GM18867 (cell line): ENCODE data around the gene CDYL.
A peak's percentile ranks its signal among the peaks of the same experiment; 100 is the strongest.

Experiments
- ATAC-seq: cut with Tn5 transposase; IDR thresholded peaks from one replicate; pipeline ENCODE4 v1.9.1; 2021; ENCODE audit warnings: mild to moderate bottlenecking, moderate library complexity; ENCODE audit not compliant: unreplicated experiment

CDYL gene

DNA sequence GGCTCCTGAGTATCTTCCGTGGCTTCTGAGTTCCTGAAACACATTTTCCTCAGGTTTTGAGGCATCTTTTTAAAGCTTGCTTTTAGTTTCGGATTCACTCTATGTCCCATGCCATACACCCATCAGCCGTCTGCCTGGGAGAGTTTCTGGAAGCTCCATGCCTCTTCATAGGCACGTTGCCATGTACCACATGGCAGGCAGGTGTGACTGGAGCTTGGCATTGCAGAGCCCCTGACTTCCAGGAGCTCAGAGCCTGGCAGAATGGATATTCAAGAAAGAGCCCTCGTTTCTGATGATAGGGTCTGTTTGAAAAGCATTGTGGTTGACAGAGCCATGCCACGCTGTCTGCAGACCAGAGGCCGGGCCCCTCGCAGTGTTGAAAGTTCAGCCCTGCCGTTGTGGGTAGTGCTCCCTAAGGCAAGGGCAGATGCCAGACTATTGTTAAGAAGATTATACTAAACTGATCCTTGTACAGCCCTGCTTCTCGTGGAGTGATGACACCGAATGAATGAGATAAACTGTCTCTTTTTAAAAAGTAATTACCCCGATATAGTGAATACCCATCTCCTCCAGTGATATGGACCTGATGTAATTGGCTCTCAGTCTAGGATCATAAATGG lies 127.7 kb downstream of the CDYL start:
- no peak for ATAC-seq

DNA sequence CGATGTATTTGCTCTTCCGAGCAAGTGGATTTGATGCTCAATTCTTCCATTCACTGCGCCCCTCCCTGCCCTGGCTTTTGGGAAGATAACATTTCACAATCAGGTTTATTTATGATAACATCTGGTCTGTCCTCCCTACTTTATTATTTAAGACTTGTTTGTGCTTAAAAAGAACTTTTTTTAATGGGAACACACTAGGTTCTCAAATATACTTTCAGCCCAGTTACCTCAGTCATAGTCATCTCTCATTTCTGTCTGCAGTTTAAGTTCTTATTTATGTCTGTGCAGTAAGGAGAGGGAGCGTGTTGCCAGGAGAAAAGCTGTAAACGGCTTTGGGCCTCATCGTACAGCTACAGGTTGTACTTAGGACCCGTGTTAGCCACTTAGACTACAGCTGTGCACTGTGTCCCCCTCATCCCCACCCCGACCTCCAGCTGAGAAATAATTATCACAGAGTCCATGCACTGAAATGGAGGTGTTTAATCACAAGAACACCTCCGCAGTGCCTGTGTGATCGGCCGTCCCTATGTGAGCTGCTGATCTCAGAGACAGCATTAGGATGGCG lies 128.3 kb downstream of the CDYL start:
- ATAC-seq: no peak

DNA sequence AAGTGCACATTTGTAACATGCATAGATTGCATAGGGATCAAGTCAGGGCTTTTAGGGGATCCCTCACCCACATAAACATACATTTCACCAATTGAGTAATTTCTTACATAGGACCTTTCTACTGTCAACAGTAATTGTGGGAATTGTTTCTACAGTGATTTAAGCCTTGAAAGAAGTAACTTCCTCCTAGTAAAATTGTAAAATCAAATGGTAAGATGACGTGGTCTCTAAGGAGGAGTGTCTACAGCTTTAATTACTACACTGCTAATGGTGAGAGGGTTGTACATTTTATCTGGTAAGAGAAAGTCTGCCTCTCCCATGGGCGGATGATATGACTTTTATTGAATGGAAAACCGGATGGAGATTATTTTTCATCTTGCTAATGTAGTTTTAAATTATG lies 129.6 kb downstream of the CDYL start:
- no peak for ATAC-seq

DNA sequence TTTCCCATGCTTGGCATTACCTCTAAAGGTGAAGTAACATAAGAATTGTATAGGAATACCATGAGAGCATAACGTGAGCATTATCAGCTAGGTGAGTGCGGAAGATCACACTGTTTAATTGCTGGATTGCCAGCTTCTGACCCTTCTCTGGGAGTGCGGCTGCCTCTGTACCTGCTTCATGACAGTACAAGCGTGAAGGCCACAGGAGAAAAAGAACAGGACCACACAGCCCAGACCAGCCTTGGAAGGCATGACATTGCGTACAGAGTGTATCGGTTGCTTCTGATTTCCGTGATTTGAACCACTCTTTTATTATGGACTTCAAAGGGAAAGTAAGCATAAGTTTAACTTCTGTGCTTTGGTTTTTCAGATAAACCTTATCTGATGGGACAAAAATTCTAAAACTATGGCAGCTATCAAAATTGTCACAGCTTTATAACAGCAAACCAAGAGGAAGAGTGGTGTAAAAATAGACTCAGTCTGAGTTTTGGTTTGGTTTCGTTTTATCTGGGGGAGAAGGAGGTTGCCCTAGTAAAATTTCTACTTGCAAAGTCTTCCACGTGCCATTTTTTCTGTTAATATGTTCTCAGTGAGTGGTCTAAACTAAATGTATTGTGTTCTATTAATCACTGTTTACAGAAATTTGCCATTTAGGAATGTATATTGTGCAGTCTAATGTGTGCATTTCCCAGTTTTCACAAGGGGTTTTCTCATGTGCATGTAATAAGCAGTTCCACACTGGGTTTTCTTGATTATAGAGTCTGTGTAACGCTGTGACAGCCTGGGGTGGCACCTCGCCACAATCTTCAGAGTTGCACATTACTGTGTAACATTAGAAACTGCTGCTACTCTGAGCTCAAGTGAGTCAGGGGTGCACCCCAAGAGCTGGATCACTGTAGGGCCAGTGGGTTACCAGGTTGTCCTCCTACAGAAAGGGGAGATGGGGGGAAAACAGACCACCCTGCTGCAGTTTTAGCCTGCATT lies 130.4 kb downstream of the CDYL start:
- ATAC-seq: peak; percentile 35

DNA sequence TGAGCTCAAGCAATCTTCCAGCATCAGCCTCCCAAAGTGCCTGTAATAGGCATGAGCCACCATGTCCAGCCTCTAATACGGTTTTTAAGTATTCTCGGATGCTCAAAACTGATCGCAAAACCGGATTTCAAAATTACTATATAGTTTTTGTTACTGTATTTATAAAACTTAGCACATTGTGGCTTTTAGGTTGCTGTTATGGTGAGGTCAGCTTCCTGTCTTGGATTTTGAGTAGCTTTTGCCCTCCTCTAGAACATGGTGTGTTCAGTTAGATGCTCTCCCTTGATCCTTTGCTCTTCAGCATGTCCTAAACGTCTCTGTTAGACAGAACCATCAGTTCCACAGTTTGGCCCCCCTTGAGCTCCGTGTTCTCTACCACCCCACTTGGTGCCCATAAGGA lies 131.4 kb downstream of the CDYL start:
- ATAC-seq: peak; percentile 60

DNA sequence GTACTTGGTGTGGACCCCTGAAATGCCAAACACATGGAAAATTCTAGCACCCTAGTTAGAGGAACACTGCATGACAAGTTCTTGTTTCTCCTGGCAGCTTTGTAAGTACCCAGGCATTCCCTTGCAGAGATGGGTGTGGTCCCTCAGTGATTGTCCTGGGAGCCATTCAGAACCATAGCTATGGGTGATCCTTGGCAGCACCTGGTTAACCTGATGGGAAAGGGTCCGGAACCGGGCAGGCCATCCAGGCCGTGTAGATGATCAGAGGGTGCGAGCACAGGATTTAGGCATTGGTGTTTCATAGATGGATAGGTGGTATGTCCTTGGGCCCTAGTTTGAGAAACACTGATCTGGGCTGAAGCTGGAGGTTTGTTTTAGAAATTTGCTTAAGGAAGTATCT lies 131.9 kb downstream of the CDYL start:
- ATAC-seq: no peak

DNA sequence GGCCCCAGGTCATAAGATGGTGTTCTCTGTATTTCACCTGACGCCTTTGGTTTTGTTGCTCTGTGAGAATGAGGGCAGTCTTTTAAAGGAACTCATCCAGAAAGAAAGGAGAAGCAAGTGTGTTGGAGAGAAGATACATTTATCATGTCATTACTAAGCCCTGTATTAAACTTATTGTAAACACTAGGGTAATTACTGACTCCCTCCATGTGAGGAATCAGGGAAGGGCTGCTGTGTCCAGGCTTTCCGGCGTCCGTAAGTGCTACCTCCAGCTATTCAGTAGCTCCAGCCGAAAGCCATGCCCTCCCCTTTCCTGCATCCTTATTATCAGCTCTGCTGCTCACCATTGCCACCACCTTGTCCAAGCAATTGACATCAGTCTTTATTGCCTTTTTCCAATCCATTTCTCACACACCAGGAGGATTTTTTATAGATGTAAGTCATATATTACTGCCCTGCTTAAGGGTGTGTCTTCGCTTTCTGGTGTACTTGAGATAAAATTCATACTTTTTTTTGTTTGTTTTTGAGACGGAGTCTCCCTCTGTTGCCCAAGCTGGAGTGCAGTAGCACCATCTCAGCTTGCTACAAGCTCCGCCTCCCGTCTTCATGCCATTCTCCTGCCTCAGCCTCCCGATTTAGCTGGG lies 133.0 kb downstream of the CDYL start:
- ATAC-seq: no peak

DNA sequence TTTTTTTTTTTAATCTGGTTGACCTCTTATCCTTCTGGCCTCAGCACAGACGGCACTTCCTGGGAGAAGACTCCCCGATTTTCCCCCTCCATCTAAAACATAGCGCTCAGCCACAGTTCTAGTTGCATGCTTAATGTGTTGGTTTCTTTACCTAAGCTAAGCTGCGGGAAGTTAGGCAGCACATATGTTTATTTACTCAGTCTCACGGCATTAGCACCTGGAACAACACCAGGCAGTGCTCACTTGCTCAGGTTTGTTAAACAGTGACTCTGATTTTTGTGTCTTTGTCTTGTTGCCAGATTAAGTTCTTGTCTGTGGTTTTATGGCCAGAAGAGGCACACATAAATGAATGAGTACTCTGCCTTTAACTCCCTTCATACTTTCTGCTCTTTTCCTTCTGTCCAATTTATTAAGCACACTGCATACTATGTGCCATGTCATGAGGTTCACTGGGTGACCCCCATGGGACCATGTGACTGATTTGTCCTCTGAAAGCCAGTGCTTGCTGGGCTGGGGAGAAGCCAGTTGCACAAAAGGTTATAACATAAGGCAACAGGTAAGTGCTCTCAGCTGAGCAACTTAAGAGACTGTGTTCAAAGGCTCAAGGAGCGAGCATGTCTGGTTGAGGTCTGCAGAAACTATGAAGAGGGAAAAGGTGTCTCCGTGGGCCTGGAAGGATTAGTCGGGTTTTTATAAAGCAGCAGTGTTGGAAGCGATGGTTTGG lies 134.0 kb downstream of the CDYL start:
- ATAC-seq: no peak

DNA sequence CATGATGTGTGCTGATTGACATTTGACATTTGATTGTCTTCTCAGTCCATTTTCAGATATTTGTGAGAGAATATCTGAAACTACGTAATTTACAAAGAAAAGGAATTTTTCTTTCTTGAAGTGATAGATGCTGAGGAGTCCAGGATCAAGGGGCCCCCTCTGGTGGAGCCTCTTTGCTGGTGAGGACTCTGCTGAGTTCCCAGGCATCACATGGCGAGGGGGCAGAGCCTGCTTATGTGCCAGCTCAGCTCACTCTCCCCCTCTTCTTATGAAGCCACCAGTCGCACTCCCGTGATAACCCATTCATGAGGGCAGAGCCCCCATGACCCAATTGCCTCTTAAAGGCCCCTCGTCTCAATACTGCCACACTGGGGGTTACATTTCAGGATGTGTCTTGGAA lies 136.4 kb downstream of the CDYL start:
- no peak for ATAC-seq

DNA sequence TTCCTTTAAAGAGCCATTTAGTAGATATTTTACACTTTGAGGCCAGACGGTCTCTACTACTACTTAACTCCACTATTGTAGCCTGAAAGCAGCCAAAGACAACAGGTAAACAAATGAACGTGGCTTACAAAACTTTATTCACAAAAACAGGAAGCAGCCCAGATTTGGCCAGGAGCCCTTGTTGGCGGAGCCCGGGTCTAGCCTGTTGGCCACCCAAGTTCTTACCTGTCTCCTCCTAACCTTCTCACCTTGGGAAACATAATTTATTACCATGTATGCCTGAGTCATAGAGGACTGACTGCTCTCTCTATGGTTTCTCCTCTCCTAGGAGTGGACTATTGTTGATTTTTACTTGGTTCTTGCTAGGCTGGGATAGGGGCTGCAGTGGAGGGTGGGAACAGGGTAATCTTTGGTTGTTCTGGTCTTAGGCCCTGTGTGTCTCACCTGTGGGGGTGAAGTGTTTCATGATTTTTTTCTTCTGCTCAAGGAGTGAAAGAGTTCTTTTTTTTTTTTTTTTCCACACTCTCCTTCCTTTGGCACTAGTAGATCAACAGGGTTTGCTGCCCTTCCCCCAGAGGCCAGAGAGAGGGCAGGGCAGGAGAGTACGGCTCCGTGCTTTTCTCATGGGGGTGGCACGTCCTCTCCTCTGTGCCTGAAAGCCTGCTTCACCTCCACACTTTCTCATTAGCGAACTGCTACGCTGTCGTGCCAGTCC lies 137.7 kb downstream of the CDYL start:
- no peak for ATAC-seq

DNA sequence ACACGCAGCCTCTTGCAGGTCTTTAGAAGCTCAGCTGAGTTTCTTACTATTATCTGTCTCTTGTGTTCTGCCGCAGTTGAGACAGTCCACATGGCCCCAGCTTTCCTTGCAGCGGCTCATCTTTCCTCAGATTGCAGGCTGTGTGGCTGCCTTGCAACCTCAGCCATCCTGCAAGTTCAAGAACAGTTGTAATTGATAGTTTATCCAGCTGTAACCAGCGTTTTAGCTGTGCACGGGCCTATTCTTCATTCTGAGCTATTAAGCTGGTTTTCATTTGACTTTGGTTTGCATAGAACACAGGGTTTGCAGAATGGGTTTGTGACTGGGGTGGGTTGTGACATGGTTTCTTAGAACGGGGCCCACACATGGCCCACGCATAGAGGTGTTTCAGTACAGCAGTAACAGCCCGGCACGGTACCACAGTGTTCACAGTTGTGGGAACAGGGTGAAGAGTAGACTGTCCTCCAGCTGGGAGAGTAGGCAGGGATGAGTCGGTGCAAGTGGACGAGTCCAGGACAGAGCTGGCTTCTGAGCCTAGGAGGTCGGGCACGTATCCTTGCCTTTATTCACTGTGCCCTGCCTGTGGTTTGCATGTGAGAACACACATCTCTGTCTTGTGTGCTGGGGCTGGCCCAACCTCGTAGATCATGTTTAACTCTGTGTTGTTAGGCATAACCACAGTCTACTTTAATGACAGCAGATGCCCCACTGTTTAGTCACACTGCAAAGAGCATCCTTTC lies 138.4 kb downstream of the CDYL start:
- ATAC-seq: no peak

DNA sequence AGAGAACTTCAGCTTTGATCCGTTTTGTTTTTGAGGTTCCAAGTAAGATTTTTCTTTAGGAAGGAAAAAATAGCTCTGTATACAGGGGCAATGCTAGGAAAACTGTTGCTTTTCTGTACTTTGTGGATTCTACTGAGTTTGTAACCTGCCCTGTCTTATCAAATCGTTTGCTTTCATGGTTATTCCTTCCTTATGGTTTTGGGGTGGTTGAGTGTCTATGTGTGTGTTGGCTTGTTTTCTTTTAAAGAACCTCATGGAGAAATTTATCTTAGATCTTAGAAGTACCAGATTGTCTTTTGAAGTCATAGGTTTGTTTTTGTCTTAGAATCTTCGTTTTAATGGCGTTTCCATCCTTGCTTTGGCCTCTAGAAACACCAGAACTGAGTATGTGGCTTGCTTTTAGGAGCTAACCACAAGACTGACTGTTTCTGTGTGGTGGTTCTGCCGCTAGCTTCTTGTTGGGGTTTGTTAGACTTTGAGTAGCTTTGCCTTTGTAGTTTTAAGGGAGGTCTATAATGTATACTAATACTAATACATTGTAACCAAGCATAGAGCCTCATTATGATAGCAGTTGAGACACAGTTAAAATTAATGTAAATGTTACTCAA lies 140.9 kb downstream of the CDYL start:
- no peak for ATAC-seq

DNA sequence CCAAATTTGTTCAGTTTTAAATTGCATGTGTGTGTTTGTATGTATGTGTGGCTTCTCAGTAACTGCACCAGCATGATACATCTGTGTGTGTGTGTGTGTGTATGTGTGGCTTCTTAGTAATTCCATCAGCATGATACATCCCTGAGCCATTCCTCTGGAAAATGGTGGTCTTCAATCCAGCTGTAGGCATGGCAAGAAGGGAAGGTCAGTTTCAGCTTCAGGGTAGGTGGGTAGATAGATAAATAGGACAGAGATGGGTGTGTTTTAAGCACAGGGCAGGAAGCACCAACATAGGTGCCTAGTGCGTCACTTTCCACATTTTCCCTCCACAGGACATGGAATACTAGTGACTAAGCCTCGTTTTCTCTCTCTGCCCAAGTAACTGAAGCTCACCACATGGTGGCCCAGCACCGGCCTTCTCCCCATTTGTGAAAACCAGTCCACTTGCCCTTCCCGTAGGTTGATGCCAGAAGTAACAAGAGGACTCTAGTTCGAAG lies 144.8 kb downstream of the CDYL start:
- no peak for ATAC-seq

DNA sequence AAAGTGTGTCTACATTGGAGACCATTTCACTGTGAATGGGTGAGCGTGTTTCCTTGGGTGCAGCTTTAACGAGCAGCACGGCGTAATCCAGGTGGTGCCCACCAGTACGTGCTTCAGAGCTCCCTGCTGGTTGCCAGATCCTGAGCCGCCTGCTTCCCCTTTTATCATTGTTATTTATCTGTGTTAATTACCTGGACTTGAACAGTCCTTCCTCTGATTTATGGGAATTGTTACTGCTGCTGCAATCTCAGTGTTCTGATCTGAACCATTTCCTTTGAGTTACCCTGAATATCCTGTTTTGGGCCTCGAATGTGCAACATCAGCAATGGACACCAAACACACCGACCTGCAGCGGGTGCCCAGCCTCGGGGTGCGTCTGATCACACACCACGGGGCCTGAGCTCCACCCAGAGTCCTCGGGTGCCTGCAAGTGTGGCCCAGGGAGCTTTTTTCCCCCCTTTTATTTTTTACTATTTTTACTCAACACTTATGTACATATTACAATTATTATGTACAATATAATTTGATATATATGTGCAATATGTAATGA lies 146.4 kb downstream of the CDYL start:
- no peak for ATAC-seq

DNA sequence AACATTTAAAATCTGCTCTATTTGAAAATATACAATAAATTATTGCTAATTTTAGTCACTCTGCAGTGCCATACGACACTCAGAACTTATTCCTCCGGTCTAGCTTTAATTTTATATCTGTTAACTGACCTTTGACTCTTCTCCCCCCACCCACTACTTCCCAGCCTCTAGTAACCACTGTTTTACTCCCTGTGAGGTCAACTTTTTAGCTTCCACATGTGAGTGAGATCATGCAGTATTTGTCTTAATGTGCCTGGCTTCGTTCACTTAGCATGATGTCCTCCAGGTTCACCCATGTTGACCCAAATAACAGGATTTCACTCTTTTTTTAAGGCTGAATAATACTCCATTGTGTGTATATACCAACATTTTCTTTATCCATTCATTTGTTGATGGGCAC lies 146.9 kb downstream of the CDYL start:
- ATAC-seq: no peak

DNA sequence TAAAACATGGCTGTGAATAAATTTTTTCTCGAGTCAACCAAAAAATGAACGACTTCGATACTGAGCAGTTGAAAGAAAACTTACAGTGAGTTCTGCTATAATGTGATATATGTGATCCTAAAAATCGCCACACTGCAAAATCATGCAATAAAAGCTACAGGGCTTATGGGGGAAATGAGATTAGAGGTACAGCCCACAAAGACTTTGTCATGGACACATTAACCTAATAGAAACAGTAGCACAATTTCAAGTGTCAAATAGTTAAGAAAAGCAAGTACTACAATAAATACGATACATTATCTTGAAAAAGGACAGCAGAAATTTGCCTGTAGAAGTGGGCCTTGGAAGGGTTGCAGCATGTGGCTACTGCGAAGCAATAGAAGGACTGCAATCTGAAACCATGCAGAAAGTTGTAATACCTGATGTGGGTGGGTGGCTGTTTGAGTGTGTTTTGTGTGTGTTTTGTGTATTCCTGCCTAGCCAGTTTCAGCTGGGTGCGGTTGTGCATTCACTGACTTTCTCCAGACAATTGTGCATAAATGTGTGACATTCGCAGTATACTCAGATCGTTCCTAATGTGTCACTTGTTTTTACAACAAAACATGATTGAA lies 148.6 kb downstream of the CDYL start:
- no peak for ATAC-seq

DNA sequence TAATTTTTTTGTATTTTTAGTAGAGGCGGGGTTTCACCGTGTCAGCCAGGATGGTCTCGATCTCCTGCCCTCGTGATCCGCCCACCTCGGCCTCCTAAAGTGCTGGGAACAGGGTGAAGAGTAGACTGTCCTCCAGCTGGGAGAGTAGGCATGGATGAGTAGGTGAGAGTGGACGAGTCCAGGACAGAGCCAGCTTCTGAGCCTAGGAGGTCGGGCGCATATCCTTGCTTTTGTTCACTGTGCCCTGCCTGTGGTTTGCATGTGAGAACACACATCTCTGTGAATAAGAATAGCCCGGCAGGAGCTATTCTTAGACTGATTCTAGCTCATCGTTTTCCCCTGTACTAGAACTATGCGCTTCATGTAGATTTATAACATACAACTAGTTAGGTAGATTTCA lies 149.4 kb downstream of the CDYL start:
- no peak for ATAC-seq

DNA sequence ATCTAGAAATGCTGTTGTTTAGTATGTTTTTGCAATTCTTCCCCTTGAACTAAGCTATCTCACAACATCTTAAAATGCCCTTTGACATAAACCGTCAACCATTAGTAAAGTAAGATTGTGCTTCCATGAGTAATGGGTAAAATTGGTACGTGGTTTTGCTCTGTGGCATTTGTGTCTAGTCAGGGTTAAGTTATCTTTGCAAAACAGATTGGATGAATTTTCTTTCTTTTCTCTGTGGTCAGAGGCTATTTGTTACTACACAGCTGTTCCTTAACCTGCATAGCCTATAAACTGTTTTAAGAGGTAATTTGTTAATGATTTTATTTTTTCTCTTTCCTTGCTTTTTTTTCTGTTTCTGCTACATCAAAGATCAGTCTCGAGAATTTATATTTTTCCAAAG lies 152.2 kb downstream of the CDYL start:
- ATAC-seq: no peak
